ENCODE measurements around the gene STX4. TPM values are rescaled to one million over a fixed set of nuclear protein-coding genes. Genes with fewer than 3 reads are reported as not detected.

The STX4 gene
- polyA plus RNA-seq, 1 donor (not counting 4 experiments of a cell fraction or from before 2014, with no cell fraction given): 43.6 TPM

- dilution Hi-C loops (cut with MboI; ENCODE audit: extremely low pct_ligation_motif_present, low sequenced_read_pairs): no loop called here
- no peak overlapping the region for H2AFZ ChIP-seq (ENCODE audit: control insufficient read depth, low read length)
- H3K79me2 ChIP-seq (ENCODE audit: control insufficient read depth, insufficient read depth, low read length): peaks cover 44% of the 10 kb centered on the region
- H4K20me1 ChIP-seq (ENCODE audit: control insufficient read depth, extremely low read depth, insufficient read depth, low read length): no peaks in the 10 kb centered on the region
- H3K27ac ChIP-seq (ENCODE audit: control insufficient read depth, insufficient read depth, low read length): no peak overlapping the region
- no peak overlapping the region for H3K9ac ChIP-seq (ENCODE audit: control insufficient read depth, extremely low read depth, insufficient read depth, low read length)
- no peaks in the 10 kb centered on the region for H3K9me1 ChIP-seq (ENCODE audit: control insufficient read depth, extremely low read depth, insufficient read depth, low read length)
- TF ChIP-seq CTCF (optimal IDR thresholded peaks at IDR 0.05 in 1 of 3, IDR thresholded peaks at IDR 0.05 in 1 of 3, conservative IDR thresholded peaks at IDR 0.05 in 1 of 3; ENCODE audit: extremely low read depth in 1 of 3, insufficient read depth in 2 of 3, low read length in 3 of 3): no peak
- TF ChIP-seq EZH2 (IDR thresholded peaks at IDR 0.05; ENCODE audit: low read length): no peak
- H3K36me3 ChIP-seq (ENCODE audit: control insufficient read depth in 2 of 2, extremely low read depth in 1 of 2, insufficient read depth in 2 of 2, low read length in 2 of 2): peaks cover 10 to 19% of the 10 kb centered on the region in 2 experiments
- FAIRE-seq (no peak), DNase-seq (ENCODE audit: low read depth, low spot score) (no peak)
- H3K4me3 ChIP-seq (ENCODE audit: control insufficient read depth in 2 of 3, extremely low read depth in 1 of 3, insufficient read depth in 2 of 3, low read depth in 1 of 3, low read length in 3 of 3): no peak overlapping the region
- no peaks in the 10 kb centered on the region for H3K9me3 ChIP-seq (ENCODE audit: control insufficient read depth, low read depth, low read length)
- peaks cover 13% of the 10 kb centered on the region for H3K4me1 ChIP-seq (ENCODE audit: control insufficient read depth, extremely low read depth, insufficient read depth, low read length)
- no peaks in the 10 kb centered on the region for H3K27me3 ChIP-seq (ENCODE audit: control insufficient read depth, extremely low read depth, insufficient read depth, low read length)
- no peak overlapping the region for H3K4me2 ChIP-seq (ENCODE audit: control insufficient read depth, extremely low read depth, insufficient read depth, low read depth, low read length)
Observed at GRCh38 chr16:31061813-31062440, 28.6 kb downstream of the STX4 start.

DNA sequence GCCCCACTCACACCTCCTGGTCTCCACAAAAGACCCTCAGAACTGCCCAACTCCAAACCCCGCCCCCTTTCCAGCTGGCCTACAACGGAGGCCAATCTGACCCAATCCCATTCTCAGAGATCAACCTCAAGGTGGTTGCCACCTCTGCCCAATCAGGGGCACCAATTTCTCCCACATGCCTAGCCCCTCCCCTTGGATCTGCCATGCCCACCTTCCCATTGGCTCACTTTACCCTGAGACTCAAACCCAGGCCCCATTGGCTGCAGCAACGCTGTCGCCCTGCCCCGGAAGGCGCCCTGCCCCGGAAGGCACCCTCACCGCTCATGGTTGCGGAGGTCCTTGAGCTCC, 30.1 kb downstream of the STX4 start:
- dilution Hi-C loops (cut with MboI; ENCODE audit: extremely low pct_ligation_motif_present, low sequenced_read_pairs): no loop called here
- TF ChIP-seq CTCF (optimal IDR thresholded peaks at IDR 0.05 in 1 of 3, IDR thresholded peaks at IDR 0.05 in 1 of 3, conservative IDR thresholded peaks at IDR 0.05 in 1 of 3; ENCODE audit: extremely low read depth in 1 of 3, insufficient read depth in 2 of 3, low read length in 3 of 3) (no peak), EZH2 (IDR thresholded peaks at IDR 0.05; ENCODE audit: low read length) (no peak)
- Histone ChIP-seq H2AFZ (ENCODE audit: control insufficient read depth, low read length) (no peak overlapping the region), H3K27me3 (ENCODE audit: control insufficient read depth, extremely low read depth, insufficient read depth, low read length) (no peaks in the 10 kb centered on the region), H3K9me1 (ENCODE audit: control insufficient read depth, extremely low read depth, insufficient read depth, low read length) (no peaks in the 10 kb centered on the region), H3K4me2 (ENCODE audit: control insufficient read depth, extremely low read depth, insufficient read depth, low read depth, low read length) (no peak overlapping the region), H3K4me1 (ENCODE audit: control insufficient read depth, extremely low read depth, insufficient read depth, low read length) (peaks cover 13% of the 10 kb centered on the region), H3K9ac (ENCODE audit: control insufficient read depth, extremely low read depth, insufficient read depth, low read length) (no peak overlapping the region), H3K36me3 (ENCODE audit: control insufficient read depth in 2 of 2, extremely low read depth in 1 of 2, insufficient read depth in 2 of 2, low read length in 2 of 2) (peaks cover 10 to 17% of the 10 kb centered on the region in 2 experiments), H3K4me3 (ENCODE audit: control insufficient read depth in 2 of 3, extremely low read depth in 1 of 3, insufficient read depth in 2 of 3, low read depth in 1 of 3, low read length in 3 of 3) (no peak overlapping the region), H4K20me1 (ENCODE audit: control insufficient read depth, extremely low read depth, insufficient read depth, low read length) (no peaks in the 10 kb centered on the region), H3K79me2 (ENCODE audit: control insufficient read depth, insufficient read depth, low read length) (peaks cover 55% of the 10 kb centered on the region), H3K27ac (ENCODE audit: control insufficient read depth, insufficient read depth, low read length) (no peak overlapping the region), H3K9me3 (ENCODE audit: control insufficient read depth, low read depth, low read length) (no peaks in the 10 kb centered on the region)
- FAIRE-seq (no peak), DNase-seq (ENCODE audit: low read depth, low spot score) (no peak)
